HuH-7.5 (cell line): ENCODE measurements around the gene TMEM163.

Experiments
- DNase-seq: peaks from one replicate; pipeline ENCODE4 v3.0.0; 2011; ENCODE audit warnings: low spot score

Gene TMEM163

GRCh38 chr2:134457765-134458472, 260.9 kb downstream of the TMEM163 start:
- DNase-seq, result no peak

- no peak for DNase-seq
These were observed 261.4 kb downstream of the TMEM163 start for GRCh38 chr2:134457353-134457752.

DNA sequence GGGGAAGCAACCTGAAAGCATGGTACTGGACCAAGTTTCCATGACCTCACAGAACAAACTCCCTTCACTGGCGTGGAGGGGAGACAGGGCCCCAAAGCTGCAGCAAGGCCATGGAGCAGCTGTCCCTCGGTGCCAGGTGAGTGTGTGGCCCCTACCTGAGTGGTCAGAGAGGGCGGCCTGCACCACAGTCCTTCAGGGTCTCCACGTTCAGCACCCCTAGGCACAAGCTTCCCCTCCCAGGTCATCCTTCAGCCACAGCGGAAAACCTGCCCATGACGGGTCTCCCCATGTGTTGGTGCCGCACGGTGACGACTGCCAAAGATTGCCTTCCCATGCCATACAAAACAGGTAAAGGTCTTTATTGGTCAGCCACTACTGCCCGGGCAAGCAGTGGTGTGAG, 263.4 kb downstream of the TMEM163 start:
- no peak for DNase-seq

DNA sequence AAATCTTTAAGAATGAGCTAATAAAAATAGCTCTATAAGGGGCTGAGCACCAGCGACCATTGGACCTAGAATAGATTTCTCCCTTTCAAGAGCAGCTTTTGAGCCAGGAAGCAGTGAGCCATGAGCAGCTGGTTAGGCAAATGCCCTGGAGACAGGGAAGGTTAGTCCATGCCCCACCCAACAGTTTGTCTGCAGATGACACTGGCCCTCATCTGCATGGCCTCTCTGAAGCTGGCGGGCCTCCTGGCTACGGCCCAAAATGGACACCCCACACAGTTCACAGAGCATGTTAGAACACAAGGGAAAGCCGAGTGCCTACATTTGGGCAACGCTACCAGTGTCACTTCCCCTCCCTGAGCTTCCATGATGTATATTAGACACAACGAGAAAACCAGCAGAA, 263.9 kb downstream of the TMEM163 start:
- no peak for DNase-seq

GRCh38 chr2:134454426-134454825, 264.4 kb downstream of the TMEM163 start:
- DNase-seq, result no peak

DNA sequence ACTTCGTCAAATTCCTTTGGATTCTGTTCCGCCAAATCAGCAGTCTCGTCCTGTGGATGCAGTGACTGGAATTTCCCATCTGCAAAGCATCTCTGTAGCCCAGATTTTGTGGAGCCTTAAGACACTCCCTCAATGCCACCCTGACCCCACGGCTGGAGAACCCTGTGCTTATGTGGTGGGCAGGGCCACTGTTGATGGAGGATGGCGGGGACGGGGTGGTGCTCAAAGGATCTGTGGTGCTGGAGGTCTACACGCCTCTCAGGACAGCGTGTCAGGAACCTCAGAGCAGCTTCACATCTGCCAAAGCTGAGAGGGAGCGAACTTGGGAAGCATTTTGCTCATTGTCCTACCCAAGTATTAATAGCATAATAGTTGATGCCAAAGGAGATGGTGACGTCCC, 264.8 kb downstream of the TMEM163 start:
- DNase-seq, result no peak

DNA sequence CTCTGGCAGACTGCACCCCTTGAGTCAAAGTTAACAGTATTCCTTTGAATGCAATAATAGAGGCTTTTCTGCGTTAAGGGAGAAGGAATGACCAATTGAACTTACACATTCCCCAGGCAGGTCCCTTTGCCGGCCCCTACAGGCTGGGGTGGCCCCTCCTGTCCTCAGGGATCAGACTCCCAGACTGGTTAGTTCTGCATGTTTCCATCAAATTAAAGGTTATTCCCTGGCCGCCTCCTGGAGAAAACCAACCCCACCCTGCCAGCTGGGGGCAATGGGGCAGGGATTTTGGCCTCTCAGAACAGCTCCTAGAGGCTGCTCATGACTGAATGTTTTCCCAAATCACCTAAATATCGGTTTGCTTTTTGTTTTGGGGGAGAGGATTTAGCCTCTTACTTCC, 265.3 kb downstream of the TMEM163 start:
- DNase-seq, result no peak

DNA sequence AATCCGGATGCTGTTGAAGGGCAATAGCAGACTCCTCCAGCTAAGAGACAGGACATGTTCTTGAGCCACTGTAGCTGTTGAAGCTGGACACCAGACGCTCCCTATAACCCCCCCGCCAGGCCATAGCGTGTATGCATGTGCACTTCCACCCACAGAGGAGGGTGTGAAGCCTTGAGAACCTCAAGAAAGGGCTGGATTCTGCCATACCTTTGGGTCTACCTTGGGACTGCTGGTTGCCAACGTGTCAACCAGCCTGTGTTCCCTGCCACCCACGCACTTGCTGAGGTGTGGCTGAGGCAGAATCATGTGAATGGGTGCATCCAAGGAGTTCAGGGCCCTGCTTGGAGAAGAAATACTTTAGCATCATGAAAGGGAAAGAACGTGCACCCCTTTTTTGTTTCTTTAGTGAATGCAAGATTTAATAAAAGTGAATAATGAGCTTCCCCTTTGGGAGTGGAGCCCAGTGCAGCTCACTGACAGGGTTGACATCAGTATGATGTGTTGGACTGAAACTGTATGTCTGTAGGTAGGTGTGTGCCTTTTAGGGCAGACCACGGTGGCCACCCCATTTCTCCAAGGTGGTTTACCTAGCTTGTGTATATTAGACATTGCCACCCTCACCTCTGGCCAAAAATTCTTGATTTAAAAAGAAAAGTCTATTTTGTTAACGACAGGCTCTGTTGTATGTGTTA, 266.6 kb downstream of the TMEM163 start:
- DNase-seq, result no peak

DNA sequence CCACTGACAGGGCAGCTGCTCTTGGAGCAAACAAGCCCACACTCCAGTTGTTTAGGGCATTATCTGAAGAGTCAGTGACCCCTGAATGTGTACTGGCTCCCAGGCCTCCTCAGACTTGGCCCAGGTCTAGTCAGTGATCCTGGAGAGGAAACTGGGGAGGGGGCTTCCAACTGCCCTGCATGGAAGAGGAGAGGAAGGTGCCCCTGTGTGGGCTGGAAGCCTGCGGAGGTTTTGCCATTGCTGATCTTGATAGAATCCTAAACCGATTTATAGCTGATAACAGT, 267.5 kb downstream of the TMEM163 start:
- no peak for DNase-seq

GRCh38 chr2:134449751-134450513, 268.9 kb downstream of the TMEM163 start:
- no peak for DNase-seq

DNA sequence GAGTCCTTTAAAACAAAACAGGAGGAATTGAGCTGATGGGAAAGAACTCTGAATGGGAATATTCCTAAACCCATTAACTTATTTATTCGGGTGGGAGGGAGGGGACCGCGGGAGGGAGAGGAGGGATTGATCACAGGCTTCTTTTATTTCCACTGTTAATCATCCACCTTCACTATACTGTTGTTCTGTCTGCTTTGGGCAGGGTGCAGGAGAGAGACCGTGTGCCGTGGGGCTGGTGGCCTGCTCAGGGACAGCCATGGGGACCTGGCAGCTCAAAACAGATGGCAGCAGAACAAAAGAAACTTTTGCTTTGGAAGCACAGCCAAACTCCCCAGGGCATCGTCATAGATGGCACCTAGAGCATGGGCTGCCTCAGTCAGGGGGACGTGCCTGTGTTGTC, 269.6 kb downstream of the TMEM163 start:
- DNase-seq, result no peak

DNA sequence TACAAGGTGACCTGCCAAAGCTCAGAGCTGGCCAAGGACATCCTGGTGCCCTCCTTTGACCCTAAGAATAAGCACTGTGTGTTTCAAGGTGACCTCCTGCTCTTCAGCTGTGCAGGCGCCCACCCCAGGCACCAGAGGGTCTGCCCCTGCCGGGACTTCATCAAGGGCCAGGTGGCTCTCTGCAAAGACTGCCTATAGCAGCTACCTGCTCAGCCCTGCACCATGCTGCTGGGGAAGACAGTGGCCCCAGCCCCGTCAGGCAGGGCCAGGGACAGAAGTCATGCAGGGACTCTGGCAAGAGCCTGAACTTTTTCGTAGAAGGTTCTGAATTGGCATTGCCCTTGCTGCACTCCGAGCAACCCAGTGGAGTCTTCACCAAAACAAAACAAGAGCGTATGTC, 270.1 kb downstream of the TMEM163 start:
- no peak for DNase-seq

DNA sequence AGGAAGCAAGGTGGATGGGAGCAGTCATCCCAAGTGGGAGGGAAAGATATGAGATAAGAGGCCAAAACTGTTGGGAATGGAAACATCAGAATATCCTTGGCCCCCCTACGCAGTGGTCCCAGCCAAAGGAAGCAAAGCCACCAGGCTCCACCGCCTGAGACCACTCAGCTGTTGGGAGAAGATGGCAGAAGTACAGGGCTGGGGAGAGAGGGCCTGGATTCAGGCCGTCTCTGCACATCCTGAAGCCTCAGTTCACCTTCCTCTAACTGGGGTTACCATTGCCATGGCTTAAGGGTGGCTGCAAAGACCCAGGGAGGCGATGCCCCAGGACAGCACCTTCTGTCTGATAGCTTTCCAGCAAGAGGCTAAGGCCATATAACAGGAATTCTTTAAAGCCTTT, 271.1 kb downstream of the TMEM163 start:
- DNase-seq, result no peak

DNA sequence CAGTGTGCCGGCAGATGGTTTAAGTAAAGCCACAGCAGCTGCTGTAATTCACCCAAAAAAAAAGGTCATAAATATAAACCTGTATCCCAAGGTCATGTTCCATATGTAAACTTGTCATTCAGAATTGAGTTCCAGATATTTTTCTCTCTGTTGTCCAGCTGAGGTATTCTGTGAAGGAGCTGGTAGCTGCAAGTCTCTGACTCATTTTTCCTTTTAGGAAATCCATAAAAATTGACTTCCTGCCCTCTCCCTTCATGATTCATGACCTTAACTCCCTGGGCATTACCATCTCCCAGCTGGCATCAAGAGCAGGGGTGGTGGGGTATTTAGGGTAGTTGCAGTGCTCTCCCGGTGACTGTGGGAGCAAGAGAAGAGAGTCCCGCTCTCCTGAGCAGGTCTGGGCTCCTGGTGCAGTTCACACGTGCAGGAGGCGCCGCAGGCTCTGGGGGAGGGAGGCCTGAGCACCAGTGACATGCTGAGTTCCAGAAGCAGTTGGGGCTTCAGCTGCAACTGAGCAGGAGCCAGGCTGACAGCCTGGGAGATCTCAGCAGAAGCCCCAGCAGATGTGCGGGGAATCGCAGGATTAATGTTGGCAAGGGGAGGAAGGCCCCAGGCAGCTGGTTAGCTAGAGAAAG, 272.3 kb downstream of the TMEM163 start:
- no peak for DNase-seq

DNA sequence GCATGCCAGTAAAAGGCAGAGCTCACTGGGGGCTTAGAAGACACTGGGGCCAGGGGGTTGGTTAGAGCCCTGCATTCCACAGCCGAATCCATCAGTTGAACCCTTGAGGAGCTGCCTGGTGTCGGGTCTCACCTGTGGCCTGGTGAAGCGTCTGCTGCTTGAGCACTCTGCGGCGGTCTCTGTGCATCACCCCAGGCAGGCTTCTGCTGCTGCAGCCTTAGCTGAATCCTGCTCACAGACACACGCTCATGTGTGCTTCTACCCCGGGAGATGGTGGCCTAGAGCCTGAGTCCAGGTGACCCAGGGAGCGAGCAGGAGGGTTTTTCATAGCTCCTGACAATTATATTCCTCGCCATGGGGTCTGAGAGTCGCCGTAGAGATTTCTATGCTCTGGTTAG, 272.8 kb downstream of the TMEM163 start:
- no peak for DNase-seq

- no peak for DNase-seq
These were observed 273.7 kb downstream of the TMEM163 start for GRCh38 chr2:134445116-134445515.

- no peak for DNase-seq
These were observed 274.9 kb downstream of the TMEM163 start for GRCh38 chr2:134443814-134444480.

- no peak for DNase-seq
These were observed 277.5 kb downstream of the TMEM163 start for GRCh38 chr2:134441153-134441863.

DNA sequence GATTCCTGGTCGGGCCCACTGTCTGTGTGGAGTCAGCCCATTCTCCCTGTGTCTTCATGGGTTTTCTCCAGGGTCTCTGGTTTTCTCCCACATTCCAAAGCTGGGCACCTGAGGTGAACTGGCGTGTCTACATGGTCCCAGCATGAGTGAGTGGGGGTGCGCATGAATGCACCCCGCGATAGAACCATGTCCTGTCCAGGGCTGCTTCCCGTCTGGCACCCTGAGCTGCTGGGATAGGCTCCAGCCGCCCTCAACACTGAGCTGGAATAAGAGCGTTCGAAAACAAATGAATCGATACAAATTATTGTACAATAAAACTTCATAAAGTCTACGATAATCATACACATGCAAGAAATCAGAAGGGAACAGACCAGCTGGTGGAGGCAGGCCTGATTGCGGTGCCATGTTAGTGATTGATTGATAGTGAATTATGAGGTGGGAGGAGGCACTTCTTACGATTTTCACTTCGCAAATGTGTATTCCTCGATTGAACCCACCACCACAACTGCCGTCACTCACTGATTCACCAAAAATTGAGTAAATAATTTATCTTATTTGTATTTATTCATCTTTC, 278.4 kb downstream of the TMEM163 start:
- DNase-seq, result no peak

- DNase-seq, result no peak
These were observed 280.4 kb downstream of the TMEM163 start for GRCh38 chr2:134438371-134438770.

DNA sequence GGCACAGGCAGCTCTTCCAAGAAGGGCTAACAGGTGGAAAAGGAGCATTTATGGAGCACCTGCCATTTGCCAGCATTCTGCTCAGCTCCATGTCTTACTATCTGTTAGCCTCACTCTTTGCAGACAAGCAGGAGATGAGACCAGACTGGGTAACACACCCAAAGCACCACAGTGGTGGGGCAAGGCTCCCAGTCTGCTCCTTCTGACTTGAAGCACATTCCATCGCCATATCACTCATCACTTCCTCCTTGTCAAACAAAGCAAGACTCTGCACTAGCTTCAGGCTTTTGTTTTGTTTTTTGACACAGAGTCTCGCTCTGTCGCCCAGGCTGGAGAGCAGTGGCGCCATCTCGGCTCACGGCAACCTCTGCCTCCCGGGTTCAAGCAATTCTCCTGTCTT, 282.1 kb downstream of the TMEM163 start:
- no peak for DNase-seq
